ENCODE data around the gene GLRA1.
"Not testable (repeated sequence)": the region's sequence is repeated elsewhere in the genome, so short reads cannot be mapped to it uniquely, and the experiment has no call there.

- TF ChIP-seq, protein P1, sequence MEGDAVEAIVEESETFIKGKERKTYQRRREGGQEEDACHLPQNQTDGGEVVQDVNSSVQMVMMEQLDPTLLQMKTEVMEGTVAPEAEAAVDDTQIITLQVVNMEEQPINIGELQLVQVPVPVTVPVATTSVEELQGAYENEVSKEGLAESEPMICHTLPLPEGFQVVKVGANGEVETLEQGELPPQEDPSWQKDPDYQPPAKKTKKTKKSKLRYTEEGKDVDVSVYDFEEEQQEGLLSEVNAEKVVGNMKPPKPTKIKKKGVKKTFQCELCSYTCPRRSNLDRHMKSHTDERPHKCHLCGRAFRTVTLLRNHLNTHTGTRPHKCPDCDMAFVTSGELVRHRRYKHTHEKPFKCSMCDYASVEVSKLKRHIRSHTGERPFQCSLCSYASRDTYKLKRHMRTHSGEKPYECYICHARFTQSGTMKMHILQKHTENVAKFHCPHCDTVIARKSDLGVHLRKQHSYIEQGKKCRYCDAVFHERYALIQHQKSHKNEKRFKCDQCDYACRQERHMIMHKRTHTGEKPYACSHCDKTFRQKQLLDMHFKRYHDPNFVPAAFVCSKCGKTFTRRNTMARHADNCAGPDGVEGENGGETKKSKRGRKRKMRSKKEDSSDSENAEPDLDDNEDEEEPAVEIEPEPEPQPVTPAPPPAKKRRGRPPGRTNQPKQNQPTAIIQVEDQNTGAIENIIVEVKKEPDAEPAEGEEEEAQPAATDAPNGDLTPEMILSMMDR (conservative IDR thresholded peaks at IDR 0.05 in 1 of 2, IDR thresholded peaks at IDR 0.05 in 1 of 2; ENCODE audit: extremely low read depth in 1 of 2, insufficient read depth in 1 of 2, low read depth in 1 of 2, low read length in 2 of 2), result not testable (repeated sequence)
- not testable (repeated sequence) for TF ChIP-seq EZH2 (IDR thresholded peaks at IDR 0.05; ENCODE audit: borderline replicate concordance, low read length)
Observed at GRCh38 chr5:151893485-151893884, 31.2 kb downstream of the GLRA1 start.
